ENCODE results near the gene NIPBL.
"Not testable (repeated sequence)": the region's sequence is repeated elsewhere in the genome, so short reads cannot be mapped to it uniquely, and the experiment has no call there.

NIPBL gene

DNA sequence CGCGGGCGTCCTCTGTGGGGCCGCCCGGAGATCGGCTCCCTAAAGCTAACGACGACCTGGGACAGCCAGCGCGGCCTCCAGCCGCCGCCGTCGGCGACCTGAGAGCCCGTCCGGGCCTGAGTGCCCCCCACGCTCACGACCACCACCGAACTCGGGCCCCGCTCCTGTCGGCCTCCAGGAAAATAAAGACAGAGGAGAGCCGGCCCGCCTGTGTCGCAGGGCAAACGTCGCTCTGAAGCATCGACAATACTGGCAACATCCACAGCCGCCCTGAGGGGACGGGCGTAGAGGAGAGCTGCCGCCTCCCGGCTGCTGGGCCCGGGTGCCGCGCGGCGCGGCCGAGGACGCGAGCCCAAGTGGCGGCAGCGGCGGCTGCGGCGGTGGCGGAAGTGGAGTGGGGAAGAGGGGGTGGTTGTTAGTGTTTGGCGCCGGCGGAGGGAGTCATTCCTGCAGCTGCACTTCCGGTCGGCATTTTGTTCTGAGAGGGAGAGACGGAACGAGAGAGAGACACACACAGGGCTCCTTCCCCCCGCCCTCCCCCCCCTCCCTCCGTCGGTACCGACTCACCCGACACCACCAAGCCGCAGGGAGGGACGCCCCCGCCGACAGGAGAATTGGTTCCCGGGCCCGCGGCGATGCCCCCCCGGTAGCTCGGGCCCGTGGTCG is at the start of gene NIPBL:
Gene NIPBL (plus strand): TSS at position 471 of the 666 bp plus-strand sequence. CDS start 76,928 bp downstream, outside the sequence.
- DNase-seq: peak; percentile 96

GRCh38 chr5:36832274-36832673 is 44.3 kb upstream of the NIPBL start:
- no peak for DNase-seq

DNA sequence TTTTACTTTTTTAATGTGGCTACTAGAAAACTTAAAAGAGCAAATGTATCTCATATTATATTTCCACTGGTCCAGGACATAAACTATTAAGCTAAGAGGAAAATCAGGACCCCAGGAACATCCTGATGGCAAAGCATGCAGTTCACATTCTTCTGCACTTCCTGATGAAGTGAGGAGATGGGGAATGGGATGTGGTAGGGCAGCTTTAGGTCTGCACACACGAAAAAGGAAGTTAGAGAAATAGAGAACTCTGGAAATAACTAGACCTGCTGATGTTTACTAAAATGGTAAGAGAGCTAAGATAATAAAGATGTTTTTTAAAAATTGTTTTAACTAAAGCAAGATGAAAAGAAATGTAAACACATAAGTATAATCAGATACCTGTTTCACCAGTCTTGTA is 39.7 kb upstream of the NIPBL start:
- DNase-seq: no peak

- no peak for DNase-seq
Measured at GRCh38 chr5:36839489-36840476, 36.8 kb upstream of the NIPBL start.

- DNase-seq: no peak
Measured at GRCh38 chr5:36841677-36842076, 34.9 kb upstream of the NIPBL start.

DNA sequence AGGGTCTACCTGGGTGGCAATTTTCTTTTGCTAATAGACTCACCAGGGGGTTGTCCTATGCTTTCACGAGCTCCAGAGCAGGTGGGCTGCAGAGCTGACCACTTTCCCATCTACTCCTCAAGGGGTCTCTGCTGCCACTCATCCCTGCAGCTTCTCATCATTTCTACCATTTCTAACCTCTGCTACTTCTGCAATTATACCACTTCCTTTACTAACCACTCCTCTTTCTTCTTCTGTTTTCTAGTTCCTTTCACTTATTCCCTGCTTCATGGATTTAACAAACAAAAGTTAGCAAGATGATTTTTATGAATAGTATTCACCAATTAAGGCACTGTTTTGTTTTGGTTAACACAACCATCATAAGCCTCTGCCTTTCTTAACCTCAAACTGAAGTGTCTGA is 34.5 kb upstream of the NIPBL start:
- no peak for DNase-seq

DNA sequence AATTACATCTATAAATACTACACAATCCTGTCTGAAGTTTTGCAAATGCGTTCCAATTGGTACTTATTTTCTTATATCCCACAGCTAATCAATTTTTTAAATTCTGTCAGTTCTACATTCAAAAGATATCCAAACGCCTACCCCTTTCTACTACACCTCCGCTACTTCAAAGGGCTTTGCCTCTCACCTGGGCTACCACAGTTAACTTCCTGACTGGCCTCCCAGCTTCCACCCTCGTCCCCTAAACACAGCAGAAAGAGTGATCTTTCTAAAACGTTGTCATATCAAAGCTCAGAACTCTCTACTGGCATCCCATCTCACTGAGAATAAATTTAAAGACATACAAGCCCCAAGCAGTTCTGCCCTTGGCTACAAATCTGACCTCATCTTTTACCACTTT is 32.3 kb upstream of the NIPBL start:
- no peak for DNase-seq

- not testable (repeated sequence) for DNase-seq
Measured at GRCh38 chr5:36848545-36848944, 28.0 kb upstream of the NIPBL start.

DNA sequence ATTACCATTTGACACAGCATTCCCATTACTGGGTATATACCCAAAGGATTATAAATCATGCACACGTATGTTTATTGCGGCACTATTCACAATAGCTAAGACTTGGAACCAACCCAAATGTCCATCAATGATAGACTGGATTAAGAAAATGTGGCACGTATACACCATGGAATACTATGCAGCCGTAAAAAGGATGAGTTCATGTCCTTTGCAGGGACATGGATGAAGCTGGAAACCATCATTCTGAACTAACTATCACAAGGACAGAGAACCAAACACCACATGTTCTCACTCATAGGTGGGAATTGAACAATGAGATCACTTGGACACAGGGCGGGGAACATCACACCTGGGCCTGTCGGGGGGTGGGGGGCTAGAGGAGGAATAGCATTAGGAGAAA is 23.7 kb upstream of the NIPBL start:
- DNase-seq: not testable (repeated sequence)

DNA sequence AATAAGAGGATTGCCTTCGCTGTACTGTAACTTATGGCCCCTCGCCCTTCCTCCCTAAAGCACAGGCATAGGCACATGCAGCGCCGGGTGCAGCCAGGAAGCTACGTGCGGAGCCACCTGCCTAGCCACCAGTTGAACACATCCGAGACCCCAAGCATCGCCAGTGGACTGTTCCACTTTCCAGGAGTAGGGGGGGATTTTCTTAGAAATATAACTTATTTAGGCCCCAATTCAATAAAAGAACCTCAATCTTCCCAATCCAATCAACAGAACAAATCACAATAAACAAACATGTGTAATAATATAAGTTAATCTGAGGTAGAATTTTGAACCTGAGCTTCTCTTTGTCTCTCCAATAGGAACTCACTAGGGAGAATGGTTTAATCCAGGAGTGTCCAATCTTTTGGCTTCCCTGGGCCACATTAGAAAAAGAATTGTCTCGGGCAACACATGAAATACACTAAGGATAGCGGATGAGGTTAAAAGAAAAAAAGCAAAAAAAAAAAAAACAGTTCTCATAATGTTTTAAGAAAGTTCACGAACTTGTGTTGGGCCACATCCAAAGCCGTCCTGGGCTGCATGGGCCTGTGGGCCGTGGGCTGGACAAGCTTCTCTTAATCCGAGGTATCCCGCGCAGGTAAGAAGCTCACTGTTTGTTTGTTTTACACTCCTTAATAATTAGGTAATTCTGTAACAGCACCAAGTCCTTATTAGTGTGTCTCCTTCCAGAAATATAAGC is 22.0 kb upstream of the NIPBL start:
- DNase-seq: no peak

DNA sequence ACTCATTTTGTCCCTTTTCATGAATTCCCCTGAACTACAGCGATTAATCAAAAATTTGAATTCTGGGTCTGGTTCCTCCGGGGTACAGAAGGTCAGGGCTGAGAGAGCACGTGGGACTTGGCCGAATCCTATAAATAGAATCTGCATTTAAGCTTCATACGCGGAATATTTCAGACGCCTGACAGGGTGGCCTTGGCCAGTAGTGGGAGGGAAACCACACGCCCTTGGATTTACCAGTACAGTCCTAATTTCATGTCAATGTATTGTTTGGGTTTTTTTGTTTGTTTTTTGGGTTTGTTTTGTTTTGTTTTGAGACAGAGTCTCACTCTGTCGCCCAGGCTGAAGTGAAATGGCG is 21.5 kb upstream of the NIPBL start:
- no peak for DNase-seq

DNA sequence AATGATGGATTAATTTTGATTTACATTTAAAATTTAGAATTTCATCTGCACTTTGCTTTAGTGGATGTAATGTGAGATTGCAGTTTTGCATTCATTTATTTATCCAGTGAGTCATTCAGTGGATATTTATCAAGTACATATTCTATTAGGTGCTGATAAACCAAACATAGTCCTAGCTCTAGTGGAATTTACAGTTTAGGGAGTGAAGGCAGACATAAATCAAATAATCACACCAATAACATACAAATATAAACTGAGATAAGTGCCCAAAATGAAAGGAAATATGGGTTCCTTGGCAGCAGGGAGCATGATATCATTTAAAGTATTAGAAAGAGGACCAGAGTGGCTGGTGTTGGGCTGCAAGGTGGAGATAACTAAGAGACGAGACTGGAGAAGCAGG is 14.7 kb upstream of the NIPBL start:
- peak; percentile 5 for DNase-seq

GRCh38 chr5:36870399-36871040 is 6.0 kb upstream of the NIPBL start:
- DNase-seq: peak; percentile 61

DNA sequence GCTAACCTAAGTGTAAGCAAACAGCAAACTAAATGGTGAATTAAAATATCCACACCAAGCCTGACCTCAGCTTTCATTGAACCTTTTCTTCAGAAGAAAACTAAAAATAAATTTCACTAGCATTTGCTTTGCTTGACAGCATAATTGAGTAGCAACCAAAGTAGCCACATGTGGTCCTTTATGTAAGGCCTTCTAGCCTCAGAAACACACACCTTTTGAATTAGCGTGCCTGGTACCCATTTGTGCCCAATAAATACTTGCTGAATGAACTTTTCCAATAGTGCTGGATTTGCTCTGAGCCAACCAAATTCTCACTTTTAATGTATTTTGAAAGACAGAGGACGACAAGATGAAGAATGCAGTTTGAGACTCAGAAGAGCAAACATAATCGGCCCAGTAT is 2.1 kb upstream of the NIPBL start:
- peak; percentile 4 for DNase-seq

GRCh38 chr5:36875051-36875789 is 1.3 kb upstream of the NIPBL start:
- peak; percentile 55 for DNase-seq

DNA sequence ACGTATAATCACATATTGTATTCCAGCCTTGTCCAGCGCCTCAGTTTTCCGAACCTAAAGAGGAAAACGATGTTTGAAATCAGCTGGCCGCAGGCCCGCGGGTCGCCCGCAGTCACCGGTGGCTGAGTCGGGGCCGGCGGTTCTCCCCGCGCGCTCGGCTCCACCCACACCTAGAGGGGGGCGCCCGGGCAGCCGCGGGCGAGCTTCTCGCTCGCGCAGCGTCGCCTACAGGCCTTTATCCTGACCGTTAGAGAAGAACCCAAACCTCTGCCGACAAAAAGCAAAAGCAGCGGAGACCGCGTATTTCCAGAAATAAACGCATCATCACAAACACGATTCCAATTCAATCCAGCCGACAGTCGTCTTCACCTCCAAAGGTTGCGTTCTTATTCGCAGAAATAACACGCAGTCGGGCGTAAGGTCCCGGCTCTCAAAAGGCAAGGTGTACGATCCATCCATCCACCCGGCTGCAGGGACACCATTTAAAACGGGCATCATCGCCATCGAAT is 725 bp upstream of the NIPBL start:
- peak; percentile 76 for DNase-seq

- DNase-seq: peak; percentile 49
Measured at GRCh38 chr5:36876965-36877666, 547 bp downstream of the NIPBL start.

GRCh38 chr5:36877667-36878391 is 1.3 kb downstream of the NIPBL start:
- peak; percentile 24 for DNase-seq

DNA sequence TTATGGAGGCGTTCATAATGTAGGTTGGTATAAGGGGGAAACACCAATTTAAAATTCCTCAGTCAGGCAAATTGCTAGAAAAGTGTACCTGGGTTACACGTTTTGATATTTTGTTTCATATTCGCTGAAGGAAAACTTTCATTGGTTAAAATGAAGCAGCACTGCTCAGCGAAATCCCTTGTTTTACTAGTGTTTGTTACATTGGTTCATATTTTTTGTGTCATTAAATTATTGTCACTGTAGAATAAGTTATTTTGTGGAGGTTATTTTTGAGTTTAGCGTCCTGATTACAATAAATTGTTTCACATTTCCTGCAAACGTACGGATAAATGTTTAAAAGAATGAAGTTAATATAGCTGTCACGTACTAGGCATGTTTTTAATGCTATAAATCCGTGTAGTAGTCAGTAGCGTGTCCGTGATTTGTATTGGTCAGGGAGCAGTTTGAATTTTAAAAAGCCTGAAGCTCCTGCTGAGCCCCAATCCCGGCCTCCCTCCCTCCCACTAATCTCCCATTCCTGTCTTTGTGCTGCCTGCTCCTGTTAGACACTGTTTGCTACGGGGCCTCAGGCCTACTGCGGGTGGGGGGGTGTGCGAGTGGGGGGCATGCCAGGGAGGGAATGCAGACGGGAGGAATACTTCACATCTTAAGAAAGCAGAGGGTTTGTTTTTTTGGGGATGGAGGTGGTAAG is 2.0 kb downstream of the NIPBL start:
- peak; percentile 62 for DNase-seq

All from fibroblast of skin of right quadriceps (primary cell).